Cardiac muscle cell (in vitro differentiated cells and primary cell): Measurements from ENCODE around the gene LZTS3. TPM values are rescaled to one million over a fixed set of nuclear protein-coding genes. Genes with fewer than 3 reads are reported as not detected.
"Not testable (repeated sequence)": the region's sequence is repeated elsewhere in the genome, so short reads cannot be mapped to it uniquely, and the experiment has no call there.

Experiments
- DNase-seq, 2 donors: peaks; one replicate each; pipeline versions ENCODE4 v3.0.0 to v3.0.0-alpha.2; 2010 to 2017; ENCODE audit warnings: low read depth in 1 of 2, low spot score in 1 of 2
- H3K27ac ChIP-seq: fragments of 200-600 bp; sonication (generic); 2 replicates; pipeline ENCODE4 v1.5.1; 2016
- H3K27me3 ChIP-seq: fragments of 200-600 bp; sonication (generic); 2 replicates; pipeline ENCODE4 v1.6.0; 2016; ENCODE audit warnings: control low read depth
- H3K36me3 ChIP-seq: fragments of 200-600 bp; sonication (generic); 2 replicates; pipeline ENCODE4 v1.5.1; 2016; ENCODE audit warnings: control low read depth
- H3K4me1 ChIP-seq: fragments of 200-600 bp; sonication (generic); 2 replicates; pipeline ENCODE4 v1.8.1; 2017; ENCODE audit warnings: low read depth, mild to moderate bottlenecking, mixed run types
- H3K4me3 ChIP-seq: fragments of 200-600 bp; sonication (generic); 2 replicates; pipeline ENCODE4 v1.5.1; 2016; ENCODE audit warnings: mild to moderate bottlenecking
- H3K9me3 ChIP-seq: fragments of 200-600 bp; sonication (generic); 2 replicates; pipeline ENCODE4 v1.5.1; 2017; ENCODE audit warnings: low read depth, mild to moderate bottlenecking, control low read depth
- polyA plus RNA-seq: library from polyadenylated mRNA; unstranded; fragments of >200 nt; fragmentation: Nextera tagmentation; extraction: Ambion mirVana; gene quantifications from 2 replicates; pipeline ENCODE4 v1.2.1, GENCODE V29; 2016
- total RNA-seq: library from RNA; depleted of rRNA; stranded (reverse); fragments of >200 nt; gene quantifications from 2 replicates; pipeline ENCODE4 v1.2.3, GENCODE V29; 2016
- TF ChIP-seq, protein P1 (sequence below): IDR thresholded peaks from 2 replicates; pipeline ENCODE4 v1.5.1; 2012; ENCODE audit warnings: low read depth, mild to moderate bottlenecking, low read length

LZTS3 gene
- total and polyA plus RNA-seq, 2 experiments from 2014 or later, result 15.7 to 30.9 TPM

- TF ChIP-seq, protein P1, sequence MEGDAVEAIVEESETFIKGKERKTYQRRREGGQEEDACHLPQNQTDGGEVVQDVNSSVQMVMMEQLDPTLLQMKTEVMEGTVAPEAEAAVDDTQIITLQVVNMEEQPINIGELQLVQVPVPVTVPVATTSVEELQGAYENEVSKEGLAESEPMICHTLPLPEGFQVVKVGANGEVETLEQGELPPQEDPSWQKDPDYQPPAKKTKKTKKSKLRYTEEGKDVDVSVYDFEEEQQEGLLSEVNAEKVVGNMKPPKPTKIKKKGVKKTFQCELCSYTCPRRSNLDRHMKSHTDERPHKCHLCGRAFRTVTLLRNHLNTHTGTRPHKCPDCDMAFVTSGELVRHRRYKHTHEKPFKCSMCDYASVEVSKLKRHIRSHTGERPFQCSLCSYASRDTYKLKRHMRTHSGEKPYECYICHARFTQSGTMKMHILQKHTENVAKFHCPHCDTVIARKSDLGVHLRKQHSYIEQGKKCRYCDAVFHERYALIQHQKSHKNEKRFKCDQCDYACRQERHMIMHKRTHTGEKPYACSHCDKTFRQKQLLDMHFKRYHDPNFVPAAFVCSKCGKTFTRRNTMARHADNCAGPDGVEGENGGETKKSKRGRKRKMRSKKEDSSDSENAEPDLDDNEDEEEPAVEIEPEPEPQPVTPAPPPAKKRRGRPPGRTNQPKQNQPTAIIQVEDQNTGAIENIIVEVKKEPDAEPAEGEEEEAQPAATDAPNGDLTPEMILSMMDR, result no peak
- H3K4me3 ChIP-seq, result no peak overlapping the region
- DNase-seq, result no peak
These were observed 44.3 kb downstream of the LZTS3 start for GRCh38 chr20:3129094-3129493.

GRCh38 chr20:3128275-3128984, 44.9 kb downstream of the LZTS3 start:
- no peak overlapping the region for H3K27ac ChIP-seq
- no peaks in the 10 kb centered on the region for H3K36me3 ChIP-seq
- no peak for DNase-seq
- no peaks in the 10 kb centered on the region for H3K4me1 ChIP-seq
- no peaks in the 10 kb centered on the region for H3K27me3 ChIP-seq
- no peak overlapping the region for H3K4me3 ChIP-seq
- no peaks in the 10 kb centered on the region for H3K9me3 ChIP-seq
- TF ChIP-seq, protein P1, result no peak

More at GRCh38 chr20:3129094-3129493, 44.3 kb downstream of the LZTS3 start:
- no peaks in the 10 kb centered on the region for H3K9me3 ChIP-seq
- no peaks in the 10 kb centered on the region for H3K27me3 ChIP-seq
- H3K36me3 ChIP-seq, result no peaks in the 10 kb centered on the region
- H3K4me1 ChIP-seq, result no peaks in the 10 kb centered on the region
- no peak overlapping the region for H3K27ac ChIP-seq

DNA sequence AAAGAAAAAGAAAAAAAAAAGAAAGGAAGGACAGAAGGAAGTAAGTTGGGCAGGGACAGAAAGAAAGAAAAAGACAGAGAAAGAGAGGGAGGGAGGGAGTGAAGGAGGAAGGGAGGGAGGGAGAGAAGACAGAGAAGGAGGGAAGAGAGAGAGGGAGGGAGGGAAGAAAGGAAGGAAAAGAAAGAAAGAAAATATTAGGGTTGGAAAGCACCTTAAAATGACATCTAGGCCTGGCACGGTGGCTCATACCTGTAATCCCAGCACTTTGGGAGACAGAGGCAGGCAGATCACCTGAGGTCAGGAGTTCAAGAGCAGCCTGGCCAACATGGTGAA, 46.9 kb downstream of the LZTS3 start:
- DNase-seq, result no peak
- TF ChIP-seq, protein P1, result no peak
- Histone ChIP-seq H3K4me3 (no peak overlapping the region), H3K36me3 (peaks cover 8% of the 10 kb centered on the region), H3K9me3 (no peaks in the 10 kb centered on the region), H3K27ac (no peak overlapping the region), H3K4me1 (no peaks in the 10 kb centered on the region), H3K27me3 (no peaks in the 10 kb centered on the region)

GRCh38 chr20:3125776-3126526, 47.4 kb downstream of the LZTS3 start:
- H3K27me3 ChIP-seq, DNase-seq, H3K9me3 ChIP-seq, H3K36me3 ChIP-seq, H3K27ac ChIP-seq, H3K4me1 ChIP-seq, H3K4me3 ChIP-seq: not testable (repeated sequence)

DNA sequence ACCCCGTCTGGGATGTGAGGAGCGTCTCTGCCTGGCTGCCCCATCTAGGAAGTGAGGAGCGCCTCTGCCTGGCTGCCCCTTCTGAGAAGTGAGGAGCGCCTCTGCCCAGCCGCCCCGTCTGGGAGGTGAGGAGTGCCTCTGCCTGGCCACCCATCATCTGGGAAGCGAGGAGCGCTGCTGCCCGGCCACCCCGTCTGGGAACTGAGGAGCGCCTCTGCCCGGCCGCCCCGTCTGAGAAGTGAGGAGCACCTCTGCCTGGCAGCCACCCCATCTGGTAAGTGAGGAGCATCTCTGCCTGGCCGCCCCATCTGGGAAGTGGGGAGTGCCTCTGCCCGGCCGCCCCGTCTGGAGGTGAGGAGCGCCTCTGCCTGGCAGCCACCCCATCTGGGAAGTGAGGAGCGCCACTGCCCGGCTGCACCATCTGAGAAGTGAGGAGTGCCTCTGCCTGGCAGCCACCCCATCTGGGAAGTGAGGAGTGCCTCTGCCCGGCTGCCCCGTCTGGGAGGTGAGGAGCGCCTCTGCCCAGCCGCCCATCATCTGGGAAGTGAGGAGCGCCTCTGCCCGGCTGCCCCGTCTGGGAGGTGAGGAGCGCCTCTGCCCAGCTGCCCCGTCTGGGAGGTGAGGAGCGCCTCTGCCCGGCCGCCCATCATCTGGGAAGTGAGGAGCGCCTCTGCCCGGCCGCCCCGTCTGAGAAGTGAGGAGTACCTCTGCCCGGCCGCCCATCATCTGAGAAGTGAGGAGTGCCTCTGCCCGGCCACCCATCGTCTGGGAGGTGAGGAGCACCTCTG, 48.4 kb downstream of the LZTS3 start:
- H3K27me3 ChIP-seq, H3K4me1 ChIP-seq, H3K4me3 ChIP-seq, H3K36me3 ChIP-seq, H3K9me3 ChIP-seq, DNase-seq, H3K27ac ChIP-seq: not testable (repeated sequence)

- H3K4me3 ChIP-seq, DNase-seq, H3K4me1 ChIP-seq, H3K27ac ChIP-seq, H3K36me3 ChIP-seq, H3K9me3 ChIP-seq, H3K27me3 ChIP-seq: not testable (repeated sequence)
These were observed 49.2 kb downstream of the LZTS3 start for GRCh38 chr20:3124163-3124562.

- peaks cover 9% of the 10 kb centered on the region for H3K36me3 ChIP-seq
- H3K27me3 ChIP-seq, result no peaks in the 10 kb centered on the region
- no peaks in the 10 kb centered on the region for H3K4me1 ChIP-seq
- TF ChIP-seq, protein P1, result no peak
- no peaks in the 10 kb centered on the region for H3K9me3 ChIP-seq
- no peak overlapping the region for H3K27ac ChIP-seq
- no peak for DNase-seq
- H3K4me3 ChIP-seq, result no peak overlapping the region
These were observed 49.8 kb downstream of the LZTS3 start for GRCh38 chr20:3123542-3123941.
